A172 (cell line): Measurements from ENCODE around the gene SLC23A3. TPM values are rescaled to one million over a fixed set of nuclear protein-coding genes. Genes with fewer than 3 reads are reported as not detected.
"Not testable (repeated sequence)": the region's sequence is repeated elsewhere in the genome, so short reads cannot be mapped to it uniquely, and the experiment has no call there.

Source experiments
- DNase-seq: peaks from one replicate; pipeline ENCODE4 v3.0.0-alpha.2; 2015; ENCODE audit warnings: low spot score
- total RNA-seq: library from RNA; depleted of rRNA; stranded (reverse); fragments of >200 nt; shearing (Covaris generic); gene quantifications from 2 replicates; pipeline ENCODE4 v1.2.3, GENCODE V29; 2014

The SLC23A3 gene
- total RNA-seq, 1 experiment from 2014 or later: 0.67 TPM

DNA sequence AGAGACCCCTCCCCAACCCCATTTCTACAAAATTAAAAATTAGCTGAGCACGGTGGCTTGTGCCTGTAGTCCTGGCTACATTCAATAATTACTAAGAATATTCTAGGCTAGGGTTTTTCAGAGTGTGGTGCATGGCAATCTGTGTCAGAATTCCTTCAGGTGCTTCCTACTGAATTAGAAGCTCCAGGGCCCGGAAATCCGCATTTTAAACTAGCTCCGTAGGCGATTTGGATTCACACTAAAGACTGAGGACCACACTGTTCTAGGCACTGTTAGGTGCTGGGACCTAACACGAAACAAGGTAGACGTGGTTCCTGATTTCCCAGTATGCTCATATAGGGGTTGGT, 36.1 kb upstream of the SLC23A3 start:
- DNase-seq: no peak

DNA sequence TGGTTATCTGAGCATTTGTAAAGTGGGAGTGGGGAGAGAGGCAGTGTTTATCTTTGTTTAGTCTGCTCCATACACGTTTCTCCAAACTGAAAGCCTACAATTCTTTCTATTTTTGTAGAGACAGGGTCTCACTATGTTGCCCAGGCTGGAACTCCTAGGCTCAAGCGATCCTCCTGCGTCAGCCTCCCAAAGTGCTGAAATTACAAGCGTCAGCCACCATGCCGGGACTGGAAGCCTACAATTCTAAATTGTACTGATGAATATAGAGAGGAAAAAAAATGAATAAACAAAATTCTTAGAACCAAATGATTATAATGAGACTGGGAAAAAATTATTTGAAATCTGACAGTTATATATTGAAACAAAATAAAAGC, 35.3 kb upstream of the SLC23A3 start:
- no peak for DNase-seq

DNA sequence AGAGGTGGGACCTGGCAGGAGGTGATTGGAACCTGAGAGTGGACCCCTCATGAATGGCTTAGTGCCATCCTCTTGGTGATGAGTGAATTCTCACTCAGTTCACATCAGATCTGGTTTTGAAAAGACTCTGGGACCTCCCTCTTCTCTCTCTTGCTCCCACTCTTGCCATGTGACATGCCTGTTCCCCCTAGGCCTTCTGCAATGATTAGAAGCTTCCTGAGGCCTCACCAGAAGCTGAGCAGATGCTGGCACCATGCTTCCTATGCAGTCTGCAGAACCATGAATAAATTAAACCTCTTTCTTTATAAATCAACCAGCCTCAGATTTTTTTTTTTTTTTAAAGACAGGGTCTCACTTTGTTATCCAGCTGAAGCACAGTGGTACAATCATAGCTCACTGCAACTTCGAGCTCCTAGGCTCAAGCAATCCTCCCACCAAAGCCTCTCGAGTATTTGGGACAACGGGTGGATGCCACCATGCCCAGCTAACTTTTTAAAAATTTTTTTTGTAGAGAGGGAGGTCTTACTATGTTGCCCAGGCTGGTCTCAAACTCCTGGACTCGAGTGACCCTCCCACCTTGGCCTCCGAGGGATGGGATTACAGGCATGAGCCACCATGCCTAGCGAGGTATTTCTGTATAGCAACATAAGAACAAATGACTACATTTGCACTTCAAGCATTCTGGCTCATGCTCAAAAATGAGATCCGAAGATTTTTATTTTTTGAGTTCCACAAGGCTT, 34.8 kb upstream of the SLC23A3 start:
- DNase-seq: no peak

DNA sequence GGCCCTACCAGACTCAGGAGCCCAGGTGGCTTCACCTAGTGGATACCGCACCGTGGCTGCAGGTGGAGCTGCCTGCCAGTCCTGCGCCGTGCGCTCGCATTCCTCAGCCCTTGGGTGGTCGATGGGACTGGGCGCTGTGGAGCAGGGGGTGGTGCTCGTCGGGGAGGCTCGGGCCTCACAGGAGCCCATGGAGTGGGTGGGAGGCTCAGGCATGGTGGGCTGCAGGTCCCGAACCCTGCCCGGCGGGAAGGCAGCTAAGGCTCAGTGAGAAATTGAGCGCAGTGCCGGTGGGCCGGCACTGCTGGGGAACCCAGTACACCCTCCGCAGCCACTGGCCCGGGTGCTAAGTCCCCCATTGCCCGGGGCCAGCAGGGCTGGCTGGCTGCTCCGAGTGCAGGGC, 31.5 kb upstream of the SLC23A3 start:
- not testable (repeated sequence) for DNase-seq

DNA sequence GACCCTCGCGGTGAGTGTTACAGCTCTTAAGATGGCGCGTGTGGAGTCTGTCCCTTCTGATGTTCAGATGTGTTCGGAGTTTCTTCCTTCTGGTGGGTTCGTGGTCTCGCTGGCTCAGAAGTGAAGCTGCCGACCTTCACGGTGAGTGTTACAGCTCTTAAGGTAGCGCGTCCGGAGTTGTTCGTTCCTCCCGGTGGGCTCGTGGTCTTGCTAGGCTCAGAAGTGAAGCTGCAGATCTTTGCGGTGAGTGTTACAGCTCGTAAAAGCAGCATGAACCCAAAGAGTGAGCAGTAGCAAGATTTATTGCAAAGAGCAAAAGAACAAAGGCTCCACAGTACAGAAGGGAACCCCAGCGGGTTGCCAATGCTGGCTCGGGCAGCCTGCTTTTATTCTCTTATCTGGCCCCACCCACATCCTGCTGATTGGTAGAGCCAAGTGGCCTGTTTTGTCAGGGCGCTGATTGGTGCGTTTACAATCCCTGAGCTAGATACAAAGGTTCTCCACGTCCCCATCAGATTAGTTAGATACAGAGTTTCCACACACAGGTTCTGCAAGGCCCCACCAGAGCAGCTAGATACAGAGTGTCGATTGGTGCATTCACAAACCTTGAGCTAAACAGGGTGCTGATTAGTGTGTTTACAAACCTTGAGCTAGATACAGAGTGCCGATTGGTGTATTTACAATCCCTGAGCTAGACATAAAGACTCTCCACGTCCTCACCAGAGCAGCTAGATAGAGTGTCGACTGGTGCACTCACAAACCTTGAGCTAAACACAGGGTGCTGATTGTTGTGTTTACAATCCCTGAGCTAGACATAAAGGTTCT, 30.9 kb upstream of the SLC23A3 start:
- peak; percentile 44 for DNase-seq

DNA sequence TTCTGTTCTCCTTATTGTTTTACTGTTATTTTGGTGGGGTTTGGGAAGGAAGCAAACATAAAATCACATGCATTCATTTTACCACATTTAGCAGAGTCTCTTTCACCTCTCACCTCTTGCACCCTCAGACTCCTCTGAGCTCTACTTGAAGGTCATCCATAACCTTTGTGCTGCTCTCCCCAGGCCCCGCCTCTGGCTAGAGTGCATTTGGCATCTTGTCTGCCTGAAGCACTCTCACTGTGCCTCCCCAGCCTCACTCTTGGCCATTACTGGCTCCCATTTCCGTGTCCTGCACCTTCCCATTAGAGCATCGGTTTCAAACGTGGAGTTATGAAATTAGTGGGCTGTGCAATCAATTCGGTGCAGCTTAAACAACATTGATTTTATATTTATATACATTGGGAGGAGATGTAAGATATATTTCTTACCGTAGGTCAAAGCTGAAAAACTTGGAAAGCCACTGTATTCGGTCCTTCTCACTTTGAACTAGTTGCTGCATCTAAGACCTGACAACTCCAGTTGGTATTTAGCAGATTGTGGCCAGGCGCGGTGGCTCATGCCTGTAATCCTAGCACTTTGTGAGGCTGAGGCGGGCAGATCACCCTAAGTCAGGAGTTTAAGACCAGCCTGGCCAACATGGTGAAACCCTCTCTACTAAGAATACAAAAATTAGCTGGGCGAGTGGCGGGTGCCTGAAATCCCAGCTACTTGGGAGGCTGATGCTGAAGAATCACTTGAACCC, 29.8 kb upstream of the SLC23A3 start:
- DNase-seq: no peak

DNA sequence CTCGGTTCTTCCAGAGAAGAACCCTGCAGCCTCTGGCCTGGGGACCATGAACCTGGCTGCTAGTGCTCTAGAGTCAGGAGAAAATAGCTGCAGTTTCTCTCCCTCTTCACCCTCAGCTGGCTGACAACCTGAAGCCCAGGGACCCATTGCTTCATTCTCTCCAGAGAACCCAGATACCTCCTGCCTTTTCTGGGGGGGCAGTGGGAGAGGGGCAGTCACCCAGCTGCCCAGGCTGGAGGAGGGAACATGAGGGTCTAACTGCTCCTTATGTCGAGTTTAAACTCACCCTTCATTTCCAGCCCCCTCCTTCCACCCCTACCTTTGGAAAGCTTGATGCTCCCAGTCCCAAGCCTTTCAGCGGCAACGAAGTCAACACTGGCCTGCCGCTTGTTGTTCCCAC, 29.1 kb upstream of the SLC23A3 start:
- no peak for DNase-seq

DNA sequence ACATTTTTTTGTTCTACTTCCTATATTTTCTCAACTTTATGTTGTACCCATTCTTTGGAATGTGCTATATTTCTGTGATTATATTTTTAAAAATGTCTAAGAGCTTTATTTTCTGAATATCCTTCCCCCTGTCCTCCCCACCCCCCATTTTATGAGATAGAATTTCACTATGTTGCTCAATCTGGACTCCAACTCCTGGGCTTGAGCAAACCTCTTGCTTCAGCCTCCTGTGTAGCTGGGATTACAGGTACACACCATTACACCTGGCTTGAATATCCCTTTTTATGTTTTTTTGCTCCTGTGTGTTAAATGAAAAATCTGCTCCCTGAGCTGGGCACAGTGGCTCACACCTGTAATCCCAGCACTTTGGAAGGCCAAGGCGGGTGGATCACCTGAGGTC, 27.6 kb upstream of the SLC23A3 start:
- DNase-seq: no peak

DNA sequence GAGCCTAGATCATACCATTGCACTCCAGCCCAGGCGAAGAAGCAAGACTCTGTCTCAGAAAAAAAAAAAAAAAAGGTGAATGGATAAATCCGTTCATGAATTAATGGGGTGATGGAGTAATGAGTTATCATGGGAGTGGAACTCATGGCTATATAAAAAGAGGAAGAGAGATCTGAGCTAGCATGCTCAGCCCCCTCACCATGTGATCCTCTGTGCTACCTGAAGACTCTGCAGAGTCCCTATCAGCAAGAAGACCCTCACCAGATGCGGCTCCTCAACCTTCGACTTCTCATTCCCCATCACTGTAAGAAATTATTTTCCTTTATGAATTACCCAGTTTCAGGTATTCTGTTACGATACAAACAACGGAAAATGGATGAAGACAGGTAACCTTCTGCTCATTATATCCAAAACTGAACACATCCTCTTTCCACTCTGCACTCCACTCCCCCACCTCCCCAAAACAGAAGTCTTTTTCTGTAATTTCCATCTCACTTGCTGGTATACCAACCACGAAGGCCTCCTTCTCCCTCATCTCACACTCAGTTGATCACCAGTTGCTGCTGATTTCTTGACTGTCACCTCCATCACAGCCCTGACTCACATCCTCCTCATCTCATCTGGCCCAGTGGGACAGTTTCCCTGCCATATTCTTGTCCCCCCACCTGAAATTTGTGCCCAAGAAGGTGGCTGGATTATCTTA, 17.1 kb upstream of the SLC23A3 start:
- DNase-seq: no peak

DNA sequence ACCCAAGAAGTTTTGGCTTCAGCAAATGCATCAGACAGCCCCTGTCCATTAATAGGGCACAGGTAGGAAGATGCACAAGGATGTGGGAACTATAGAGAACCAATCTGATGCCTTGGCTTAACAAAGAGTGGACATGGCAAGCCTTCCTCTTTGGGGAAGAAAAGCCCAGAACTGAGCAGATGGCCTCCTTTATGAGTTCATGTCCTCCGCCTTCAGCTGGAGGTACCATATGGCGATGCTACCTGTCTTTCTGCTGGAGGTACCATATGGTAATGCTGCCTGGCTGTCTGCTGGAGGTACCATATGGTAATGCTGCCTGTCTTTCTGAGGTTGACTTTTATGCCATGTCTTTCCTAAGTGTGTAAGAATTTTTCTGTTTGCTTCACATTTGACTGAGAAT, 14.3 kb upstream of the SLC23A3 start:
- DNase-seq: no peak

DNA sequence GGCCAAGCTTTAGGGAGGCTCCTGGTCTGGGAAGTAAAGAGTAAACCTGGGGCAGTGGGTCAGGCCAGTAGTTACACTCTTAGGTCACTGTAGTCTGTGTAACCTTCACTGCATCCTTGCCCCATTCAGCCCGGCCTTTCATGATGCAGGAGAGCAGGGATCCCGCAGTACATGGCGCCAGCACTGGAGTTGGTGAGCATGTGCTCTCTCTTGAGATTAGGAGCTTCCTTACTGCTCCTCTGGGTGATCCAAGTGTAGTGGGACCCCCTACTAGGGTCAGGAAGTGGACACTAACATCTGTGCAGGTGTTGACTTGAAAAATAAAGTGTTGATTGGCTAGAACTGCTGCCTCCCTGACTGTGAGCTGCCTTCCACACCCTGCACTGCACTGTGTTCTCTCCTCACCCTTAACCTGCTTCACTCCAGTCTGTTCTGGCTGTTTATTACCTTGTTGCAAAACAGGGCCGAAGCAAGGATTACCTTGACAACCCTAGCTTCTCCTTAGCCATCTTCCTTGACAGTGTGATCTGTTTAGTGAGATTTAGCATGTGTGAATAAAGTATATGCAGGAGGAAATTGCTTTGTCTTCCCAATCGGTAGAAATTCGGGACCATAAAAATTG, 13.4 kb upstream of the SLC23A3 start:
- DNase-seq: no peak

DNA sequence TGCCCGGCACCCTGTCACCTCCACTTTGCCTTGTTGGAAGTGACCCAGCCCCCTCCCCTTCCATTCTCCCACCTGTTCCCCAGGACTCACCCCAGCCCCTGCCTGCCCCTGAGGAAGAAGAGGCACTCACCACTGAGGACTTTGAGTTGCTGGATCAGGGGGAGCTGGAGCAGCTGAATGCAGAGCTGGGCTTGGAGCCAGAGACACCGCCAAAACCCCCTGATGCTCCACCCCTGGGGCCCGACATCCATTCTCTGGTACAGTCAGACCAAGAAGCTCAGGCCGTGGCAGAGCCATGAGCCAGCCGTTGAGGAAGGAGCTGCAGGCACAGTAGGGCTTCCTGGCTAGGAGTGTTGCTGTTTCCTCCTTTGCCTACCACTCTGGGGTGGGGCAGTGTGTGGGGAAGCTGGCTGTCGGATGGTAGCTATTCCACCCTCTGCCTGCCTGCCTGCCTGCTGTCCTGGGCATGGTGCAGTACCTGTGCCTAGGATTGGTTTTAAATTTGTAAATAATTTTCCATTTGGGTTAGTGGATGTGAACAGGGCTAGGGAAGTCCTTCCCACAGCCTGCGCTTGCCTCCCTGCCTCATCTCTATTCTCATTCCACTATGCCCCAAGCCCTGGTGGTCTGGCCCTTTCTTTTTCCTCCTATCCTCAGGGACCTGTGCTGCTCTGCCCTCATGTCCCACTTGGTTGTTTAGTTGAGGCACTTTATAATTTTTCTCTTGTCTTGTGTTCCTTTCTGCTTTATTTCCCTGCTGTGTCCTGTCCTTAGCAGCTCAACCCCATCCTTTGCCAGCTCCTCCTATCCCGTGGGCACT, 12.7 kb upstream of the SLC23A3 start:
- DNase-seq: no peak

DNA sequence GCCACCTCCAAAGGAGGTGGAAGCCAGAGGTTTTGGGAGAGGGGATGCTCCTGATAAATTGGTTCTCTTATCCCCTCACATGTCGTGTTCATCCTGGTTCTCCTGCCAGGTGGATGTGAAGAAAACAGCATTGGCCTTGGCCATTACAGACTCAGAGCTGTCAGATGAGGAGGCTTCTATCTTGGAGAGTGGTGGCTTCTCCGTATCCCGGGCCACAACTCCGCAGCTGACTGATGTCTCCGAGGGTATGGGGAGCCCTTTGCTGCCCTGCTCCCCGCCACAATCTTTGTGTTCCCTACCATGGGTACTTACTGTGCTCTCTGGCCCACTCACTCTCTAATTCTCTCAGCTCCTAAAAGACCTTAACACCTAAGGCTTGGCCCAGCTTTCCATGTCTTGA, 11.7 kb upstream of the SLC23A3 start:
- no peak for DNase-seq

DNA sequence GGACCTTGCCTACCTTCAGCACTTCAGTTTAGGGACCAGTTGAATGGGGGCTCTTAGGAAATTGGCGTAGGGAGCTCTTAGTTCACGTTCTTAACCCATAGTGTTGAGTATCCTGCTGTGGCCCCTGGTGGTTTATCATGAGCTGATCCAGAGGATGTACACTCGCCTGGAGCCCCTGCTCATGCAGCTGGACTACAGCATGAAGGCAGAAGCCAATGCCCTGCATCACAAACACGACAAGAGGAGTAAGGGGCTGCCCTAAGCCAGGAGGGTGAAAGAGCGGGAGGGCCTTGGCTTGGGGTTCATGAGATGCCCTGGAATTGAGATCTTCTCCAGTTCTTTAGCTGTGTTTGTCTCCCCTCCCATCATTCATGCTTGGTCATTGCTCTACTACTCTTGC, 11.1 kb upstream of the SLC23A3 start:
- DNase-seq: no peak

DNA sequence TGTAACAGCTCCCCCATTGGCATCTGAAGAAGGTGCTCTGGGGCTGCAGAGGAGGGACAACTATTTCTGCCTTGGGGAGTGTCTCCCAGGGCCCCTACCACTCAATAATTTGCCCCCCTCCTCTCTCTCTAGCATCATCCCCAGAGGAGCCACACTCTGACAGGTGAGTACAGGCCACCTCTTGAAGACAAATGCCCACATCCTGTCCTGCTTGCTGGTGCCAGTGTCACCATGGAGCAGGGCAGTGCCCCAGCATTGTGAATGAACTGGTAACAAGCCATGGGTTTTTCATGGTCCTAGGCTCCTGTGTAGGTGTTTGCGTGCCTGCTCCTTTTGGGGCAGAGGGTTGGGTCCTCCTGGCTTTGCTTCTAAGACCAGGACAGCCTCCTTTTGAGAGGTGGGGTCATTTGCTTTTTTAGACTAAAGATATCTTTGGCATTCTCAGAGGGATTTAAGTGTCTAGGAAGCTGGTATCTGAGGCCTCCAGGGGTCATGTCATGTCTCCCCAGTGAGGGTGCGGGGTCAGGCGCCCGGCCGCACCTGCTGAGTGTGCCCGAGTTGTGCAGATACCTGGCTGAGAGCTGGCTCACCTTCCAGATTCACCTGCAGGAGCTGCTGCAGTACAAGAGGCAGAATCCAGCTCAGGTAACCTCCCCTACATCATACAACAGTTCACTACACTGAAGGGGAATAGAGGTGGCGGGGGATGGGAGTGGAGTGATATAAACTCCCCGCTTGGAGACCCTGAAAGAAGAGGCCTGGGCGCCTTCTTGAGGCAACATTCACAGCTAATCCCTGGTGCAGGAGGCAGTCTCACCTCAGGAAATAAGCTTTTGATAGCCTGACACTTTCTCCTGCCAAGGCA, 10.0 kb upstream of the SLC23A3 start:
- DNase-seq: no peak

DNA sequence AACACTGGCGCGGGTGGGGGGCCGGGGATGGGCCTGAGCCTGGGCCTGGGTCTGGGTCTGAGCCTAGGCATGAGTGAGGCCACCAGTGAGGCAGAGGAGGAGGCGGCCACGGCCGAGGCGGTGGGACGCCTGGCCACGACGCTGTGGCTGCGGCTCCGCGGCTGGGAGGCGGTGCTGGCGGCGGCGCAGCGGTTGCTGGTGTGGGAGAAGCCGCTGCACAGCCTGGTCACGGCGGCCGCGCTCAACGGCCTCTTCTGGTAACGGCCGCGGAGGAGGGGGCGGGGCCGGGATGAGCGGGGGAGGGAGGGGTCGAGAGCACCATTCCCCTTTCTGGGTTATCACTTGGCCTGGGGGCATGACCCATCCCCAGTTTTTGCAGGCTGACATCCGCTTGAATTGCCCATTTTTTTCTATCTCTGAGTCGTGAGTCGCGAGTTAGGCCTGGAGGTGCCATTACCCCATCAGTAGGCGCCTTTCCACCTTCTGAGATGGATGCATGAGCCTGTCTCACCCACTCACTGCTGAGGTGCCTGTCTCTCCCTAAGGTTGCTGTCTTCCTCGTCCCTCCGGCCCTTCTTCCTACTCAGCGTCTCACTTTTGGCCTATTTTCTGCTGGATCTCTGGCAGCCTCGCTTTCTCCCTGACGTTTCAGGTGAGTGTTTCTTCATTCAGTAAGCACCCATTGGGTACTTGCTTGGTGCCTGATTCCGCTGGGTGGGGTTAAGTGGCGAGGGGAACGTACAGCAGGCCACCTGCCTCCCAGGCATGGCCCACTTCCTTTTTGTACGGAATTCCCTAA, 8.7 kb upstream of the SLC23A3 start:
- peak; percentile 27 for DNase-seq

DNA sequence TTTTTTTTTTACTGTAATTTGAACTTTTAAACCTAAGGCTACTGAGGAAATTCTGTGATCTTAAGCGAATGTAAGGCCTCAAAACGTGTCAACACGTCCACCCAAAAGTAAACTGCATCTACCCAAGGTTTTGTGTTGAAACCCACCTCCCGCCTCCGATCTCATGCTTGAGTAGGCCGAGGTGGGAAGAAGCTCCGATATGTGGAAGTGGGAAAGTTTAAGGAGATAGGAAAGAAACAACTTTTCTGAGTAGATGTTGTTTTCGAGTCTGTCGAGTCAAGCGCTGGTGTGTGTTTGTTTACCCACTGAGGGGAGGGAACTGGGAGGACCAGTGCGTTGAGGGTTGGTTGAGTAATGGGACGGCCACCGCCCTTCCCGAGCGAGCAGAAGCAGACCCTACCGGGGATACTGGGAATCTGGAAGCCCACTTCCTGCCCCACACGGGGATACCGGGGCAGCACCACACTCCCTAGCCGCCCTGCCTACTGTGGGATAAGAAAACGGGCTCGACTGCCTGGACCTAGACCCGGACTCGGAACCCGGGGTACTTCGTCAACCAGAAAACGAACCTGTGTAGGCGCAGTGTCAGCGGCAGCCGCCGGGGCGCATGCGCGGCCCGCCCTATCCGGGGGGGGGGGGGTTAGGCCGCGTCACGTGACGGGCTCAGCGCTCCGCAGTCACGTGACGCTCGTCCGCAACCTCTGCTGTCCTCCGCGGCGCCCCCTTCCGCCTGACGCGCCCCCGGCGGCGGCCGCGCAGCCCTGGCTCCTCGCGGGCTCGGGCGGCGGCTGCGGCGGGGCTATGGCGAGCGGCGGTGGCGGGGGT, 7.9 kb upstream of the SLC23A3 start, which contains the start of gene RETREG2:
TSS of gene RETREG2 (plus strand) at position 724 of the 825 bp plus-strand sequence. CDS start at position 802, 78 bp downstream.
- DNase-seq: peak; percentile 92
